Prostate gland (tissue), 2 donors: ENCODE measurements around the gene SLC25A4. TPM values are rescaled to one million over a fixed set of nuclear protein-coding genes. Genes with fewer than 3 reads are reported as not detected.
"Not testable (repeated sequence)": the region's sequence is repeated elsewhere in the genome, so short reads cannot be mapped to it uniquely, and the experiment has no call there.

Experiments used
- DNase-seq: peaks from one replicate; pipeline ENCODE4 v3.0.0-alpha.2; 2019; ENCODE audit warnings: low spot score
- H3K27ac ChIP-seq, 2 donors: fragments of 200-600 bp; sonication (generic); 2 replicates each; pipeline ENCODE4 v1.5.1; 2017 to 2019
- H3K27me3 ChIP-seq: fragments of 200-600 bp; sonication (generic); replicated peaks from 2 replicates; pipeline ENCODE4 v1.5.1; 2019; ENCODE audit not compliant: insufficient read depth
- H3K36me3 ChIP-seq, 2 donors: fragments of 200-600 bp; sonication (generic); 1 replicate in 1 of 2; 2 replicates in 1 of 2; pipeline versions ENCODE4 v1.5.1 to v1.8.1; 2017 to 2019
- H3K4me1 ChIP-seq: fragments of 200-600 bp; sonication (generic); replicated peaks from 2 replicates; pipeline ENCODE4 v1.5.1; 2019
- H3K4me3 ChIP-seq, 2 donors: fragments of 200-600 bp; sonication (generic); 2 replicates each; pipeline ENCODE4 v1.5.1; 2017 to 2019
- H3K9me3 ChIP-seq: fragments of 200-600 bp; sonication (generic); 2 replicates; pipeline ENCODE4 v1.5.1; 2017
- POLR2A ChIP-seq: fragments of 450-650 bp; IDR thresholded peaks from one replicate; pipeline ENCODE4 v1.6.1; 2016; ENCODE audit warnings: antibody characterized with exemption, mild to moderate bottlenecking
- POLR2AphosphoS5 ChIP-seq: sonication (generic); formaldehyde crosslinking; IDR thresholded peaks from one replicate; pipeline ENCODE4 v1.6.1; 2017; ENCODE audit warnings: antibody characterized with exemption
- WGBS: methylation state at CpG from one replicate; pipeline ENCODE4 v1.1.5; 2018; 5-methylcytosine and 5-hydroxymethylcytosine counted together
- intact Hi-C: fragments of 100-400 bp; cut with DNase I; formaldehyde crosslinking; loops from one replicate; pipeline ENCODE4 v1.14.2; 2022
- total RNA-seq, 2 donors: library from RNA; depleted of rRNA; stranded (reverse); fragments of >200 nt; gene quantifications; one replicate each; pipeline ENCODE4 v1.1.0, GENCODE V29; 2016
- TF ChIP-seq, protein P1 (sequence below), 4 experiments: fragments of 200-600 bp in 2 of 4; fragments of 450-650 bp in 2 of 4; sonication (generic) in 2 of 4; IDR thresholded peaks; 1 replicate in 3 of 4; 2 replicates in 1 of 4; pipeline ENCODE4 v1.5.1; 2016 to 2019; ENCODE audit warnings: antibody characterized with exemption in 4 of 4, mild to moderate bottlenecking in 2 of 4, moderate library complexity in 2 of 4

Gene SLC25A4
- total RNA-seq, 2 donors from 2014 or later, result 46.0 to 105 TPM

DNA sequence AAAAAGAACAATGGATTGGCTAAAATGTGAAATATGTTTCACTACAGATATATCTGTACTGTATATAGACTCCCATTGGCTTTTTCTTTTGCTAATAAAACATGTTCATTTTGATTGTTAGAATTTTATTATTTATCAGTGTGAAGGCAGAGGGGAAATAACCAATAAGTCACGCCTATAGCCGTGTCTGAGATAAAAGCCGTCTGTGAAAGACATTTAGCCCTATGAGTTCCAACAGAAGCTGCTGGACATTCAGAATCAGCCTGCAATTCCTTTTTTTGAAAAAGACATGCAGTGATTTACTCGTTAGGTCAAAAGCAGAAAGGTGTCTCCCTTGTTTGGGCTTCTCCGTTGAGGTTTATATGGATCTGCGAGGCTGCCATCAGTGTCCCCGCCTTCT is 24.2 kb upstream of the SLC25A4 start:
- Histone ChIP-seq H3K4me3 (no peak overlapping the region), H3K4me1 (no peaks in the 10 kb centered on the region), H3K27ac (no peak overlapping the region), H3K9me3 (no peaks in the 10 kb centered on the region), H3K36me3 (no peaks in the 10 kb centered on the region), H3K27me3 (no peaks in the 10 kb centered on the region)
- intact Hi-C loops, result no loop called here
- TF ChIP-seq, protein P1, sequence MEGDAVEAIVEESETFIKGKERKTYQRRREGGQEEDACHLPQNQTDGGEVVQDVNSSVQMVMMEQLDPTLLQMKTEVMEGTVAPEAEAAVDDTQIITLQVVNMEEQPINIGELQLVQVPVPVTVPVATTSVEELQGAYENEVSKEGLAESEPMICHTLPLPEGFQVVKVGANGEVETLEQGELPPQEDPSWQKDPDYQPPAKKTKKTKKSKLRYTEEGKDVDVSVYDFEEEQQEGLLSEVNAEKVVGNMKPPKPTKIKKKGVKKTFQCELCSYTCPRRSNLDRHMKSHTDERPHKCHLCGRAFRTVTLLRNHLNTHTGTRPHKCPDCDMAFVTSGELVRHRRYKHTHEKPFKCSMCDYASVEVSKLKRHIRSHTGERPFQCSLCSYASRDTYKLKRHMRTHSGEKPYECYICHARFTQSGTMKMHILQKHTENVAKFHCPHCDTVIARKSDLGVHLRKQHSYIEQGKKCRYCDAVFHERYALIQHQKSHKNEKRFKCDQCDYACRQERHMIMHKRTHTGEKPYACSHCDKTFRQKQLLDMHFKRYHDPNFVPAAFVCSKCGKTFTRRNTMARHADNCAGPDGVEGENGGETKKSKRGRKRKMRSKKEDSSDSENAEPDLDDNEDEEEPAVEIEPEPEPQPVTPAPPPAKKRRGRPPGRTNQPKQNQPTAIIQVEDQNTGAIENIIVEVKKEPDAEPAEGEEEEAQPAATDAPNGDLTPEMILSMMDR (IDR thresholded peaks at IDR 0.05), result no peak
- TF ChIP-seq POLR2AphosphoS5 (no peak), POLR2A (no peak)
- no peak for DNase-seq
- WGBS, result 90% methylated on average over 7 of the region's 7 CpGs

DNA sequence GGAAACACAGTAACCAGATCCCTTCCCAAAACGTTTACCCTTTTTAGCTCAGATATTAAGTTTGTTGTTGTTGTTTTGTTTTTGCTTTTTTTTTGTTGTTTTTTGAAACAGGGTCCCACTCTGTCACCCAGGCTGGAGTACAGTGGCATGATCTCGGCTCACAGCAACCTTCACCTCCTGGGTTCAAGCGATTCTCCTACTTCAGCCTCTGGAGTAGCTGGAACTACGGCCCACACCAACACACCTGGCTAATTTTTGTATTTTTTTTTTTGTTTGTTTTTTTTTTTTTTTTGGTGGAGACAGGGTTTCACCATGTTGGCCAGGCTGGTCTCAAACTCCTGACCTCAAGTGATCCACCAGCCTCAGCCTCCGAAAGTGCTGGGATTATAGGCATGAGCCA is 23.6 kb upstream of the SLC25A4 start:
- WGBS, result 88% methylated on average over 5 of the region's 5 CpGs
- H3K27me3 ChIP-seq, H3K36me3 ChIP-seq, H3K27ac ChIP-seq, intact Hi-C loops, H3K4me3 ChIP-seq, H3K4me1 ChIP-seq, H3K9me3 ChIP-seq, DNase-seq: not testable (repeated sequence)

DNA sequence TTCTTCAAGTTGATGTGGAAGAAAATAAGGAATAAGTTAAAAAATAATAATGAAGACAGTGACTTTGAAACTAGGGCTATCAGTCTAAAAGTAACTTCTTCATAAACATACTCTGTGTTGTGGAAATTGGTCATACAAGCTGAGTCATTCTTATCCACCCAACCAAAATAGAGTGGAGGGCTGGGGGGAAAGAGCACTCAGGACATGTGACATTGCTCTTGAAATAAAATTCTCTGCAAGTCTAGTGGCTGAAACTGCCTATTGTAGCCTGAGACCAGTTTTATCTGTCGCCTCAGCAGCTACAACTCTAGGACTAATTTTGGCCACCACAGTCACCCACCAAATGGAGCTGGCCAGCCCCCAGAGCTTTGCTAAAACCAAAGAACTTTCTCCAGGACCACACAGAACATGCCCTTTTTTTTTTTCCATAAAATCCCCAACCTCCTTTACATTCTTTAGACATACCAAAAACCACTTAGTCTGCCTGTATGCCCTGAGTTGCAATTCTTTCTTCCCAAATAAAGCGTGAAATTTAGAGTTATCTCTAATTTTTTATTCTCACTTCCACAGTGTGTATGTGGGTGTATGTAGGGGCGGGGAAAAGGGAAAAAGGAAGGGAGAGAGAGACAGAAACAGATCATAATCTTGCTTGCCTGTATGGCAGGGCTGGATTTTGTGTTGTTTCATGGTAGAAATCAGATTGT is 23.0 kb upstream of the SLC25A4 start:
- no peaks in the 10 kb centered on the region for H3K9me3 ChIP-seq
- H3K36me3 ChIP-seq, result no peaks in the 10 kb centered on the region
- H3K27me3 ChIP-seq, result no peaks in the 10 kb centered on the region
- intact Hi-C loops, result no loop called here
- no peak overlapping the region for H3K27ac ChIP-seq
- DNase-seq, result no peak
- TF ChIP-seq, protein P1 (IDR thresholded peaks at IDR 0.05), result no peak
- no peak for TF ChIP-seq POLR2A
- 80% methylated on average over 3 of the region's 3 CpGs for WGBS
- H3K4me1 ChIP-seq, result no peaks in the 10 kb centered on the region
- no peak overlapping the region for H3K4me3 ChIP-seq

DNA sequence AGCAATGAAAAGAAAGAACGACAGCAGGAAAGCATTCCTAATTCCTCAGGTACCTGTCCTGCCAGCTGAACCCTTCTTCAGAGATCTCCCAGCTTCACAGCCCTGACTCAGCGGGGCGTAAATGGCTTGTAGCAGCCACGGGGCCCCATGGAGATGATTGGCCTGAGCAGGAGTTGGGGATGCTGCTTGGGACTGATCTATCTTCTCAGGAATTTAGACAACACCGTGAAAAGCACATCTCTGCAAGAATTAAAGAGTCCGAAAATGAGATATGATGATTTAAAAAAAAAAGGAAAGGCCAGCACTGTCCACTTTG is 22.5 kb upstream of the SLC25A4 start:
- WGBS, result 71% methylated on average over 6 of the region's 6 CpGs
- H3K36me3 ChIP-seq, result no peaks in the 10 kb centered on the region

DNA sequence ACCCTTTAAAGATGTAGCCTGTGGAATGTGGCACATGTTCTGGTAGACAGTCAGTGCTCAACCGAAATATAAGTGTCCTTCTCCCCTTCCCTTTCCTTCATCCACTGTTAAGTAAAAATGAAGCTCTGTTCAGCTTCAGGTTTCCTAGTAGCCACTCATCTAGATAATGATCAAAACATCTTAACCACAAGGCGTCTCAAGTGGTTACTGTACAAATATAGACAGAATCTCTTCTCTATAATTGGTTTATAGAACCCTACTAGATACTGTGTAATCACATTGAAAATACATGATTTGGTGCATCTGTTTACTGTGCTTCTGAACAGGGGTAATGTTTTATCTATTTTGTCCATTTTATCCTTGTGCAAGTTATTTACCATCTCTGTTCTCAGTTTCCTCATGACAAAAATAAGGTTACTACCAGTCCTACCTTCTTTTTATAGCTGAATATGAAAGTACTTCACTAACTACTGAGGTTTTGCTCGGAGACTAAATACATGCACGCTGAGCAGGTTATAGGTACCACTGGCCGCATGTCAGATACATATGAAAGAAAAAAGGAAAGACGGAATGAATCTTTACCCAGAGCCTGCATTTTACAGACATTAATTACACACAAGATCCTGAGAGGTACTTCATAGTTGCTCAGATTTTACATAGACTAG is 20.3 kb upstream of the SLC25A4 start:
- Histone ChIP-seq H3K9me3 (no peaks in the 10 kb centered on the region), H3K4me1 (no peaks in the 10 kb centered on the region), H3K27ac (no peak overlapping the region), H3K4me3 (no peak overlapping the region), H3K36me3 (no peaks in the 10 kb centered on the region), H3K27me3 (no peaks in the 10 kb centered on the region)
- TF ChIP-seq POLR2A (no peak), POLR2AphosphoS5 (no peak)
- TF ChIP-seq, protein P1 (IDR thresholded peaks at IDR 0.05), result no peak
- DNase-seq, result no peak
- intact Hi-C loops, result no loop called here
- 53% methylated on average over 6 of the region's 6 CpGs for WGBS

More for the DNA sequence above, 22.5 kb upstream of the SLC25A4 start:
- no peak for TF ChIP-seq POLR2A
- no peak for TF ChIP-seq POLR2AphosphoS5
- TF ChIP-seq, protein P1 (IDR thresholded peaks at IDR 0.05), result no peak
- Histone ChIP-seq H3K4me3 (no peak overlapping the region), H3K9me3 (no peaks in the 10 kb centered on the region), H3K27ac (no peak overlapping the region), H3K27me3 (no peaks in the 10 kb centered on the region), H3K4me1 (no peaks in the 10 kb centered on the region)
- no peak for DNase-seq
- intact Hi-C loops, result no loop called here
